Neutrophil (primary cell): ENCODE measurements around the gene CHMP1A.
"Not testable (repeated sequence)": the region's sequence is repeated elsewhere in the genome, so short reads cannot be mapped to it uniquely, and the experiment has no call there.

Source experiments
- H3K27ac ChIP-seq: fragments of 200-600 bp; sonication (generic); 2 replicates; pipeline ENCODE4 v1.5.1; 2016; ENCODE audit warnings: mild to moderate bottlenecking, moderate library complexity
- H3K27me3 ChIP-seq: fragments of 200-600 bp; sonication (generic); 2 replicates; pipeline ENCODE4 v1.6.0; 2016; ENCODE audit warnings: mild to moderate bottlenecking
- H3K36me3 ChIP-seq: fragments of 200-600 bp; sonication (generic); 2 replicates; pipeline ENCODE4 v1.5.1; 2017
- H3K4me1 ChIP-seq, 2 experiments: fragments of 200-600 bp in 1 of 2; sonication (generic) in 1 of 2; 1 replicate in 1 of 2; 2 replicates in 1 of 2; pipeline versions ENCODE4 v1.5.1 to v1.6.1; 2013 to 2016; ENCODE audit warnings: low read depth in 1 of 2, low read length in 1 of 2, mild to moderate bottlenecking in 1 of 2, moderate library complexity in 1 of 2; ENCODE audit not compliant: control insufficient read depth in 1 of 2, insufficient read depth in 1 of 2
- H3K4me3 ChIP-seq, 2 experiments: fragments of 200-600 bp in 1 of 2; sonication (generic) in 1 of 2; 1 replicate in 1 of 2; 2 replicates in 1 of 2; pipeline ENCODE4 v1.5.1; 2013 to 2016; ENCODE audit warnings: low read depth in 1 of 2, low read length in 1 of 2, mild to moderate bottlenecking in 1 of 2, moderate library complexity in 1 of 2
- H3K9me3 ChIP-seq: fragments of 200-600 bp; sonication (generic); 2 replicates; pipeline ENCODE4 v1.5.1; 2016
- CTCF ChIP-seq: fragments of 200-600 bp; sonication (generic); IDR thresholded peaks from 2 replicates; pipeline ENCODE4 v1.5.1; 2016; ENCODE audit warnings: antibody characterized with exemption

Gene CHMP1A

GRCh38 chr16:89693289-89693731 lies 35.8 kb upstream of the CHMP1A start:
- Histone ChIP-seq H3K4me3 (no peak overlapping the region), H3K4me1 (no peaks in the 10 kb centered on the region), H3K27ac (no peak overlapping the region), H3K36me3 (peaks cover 42% of the 10 kb centered on the region), H3K9me3 (no peaks in the 10 kb centered on the region), H3K27me3 (no peaks in the 10 kb centered on the region)
- no peak for TF ChIP-seq CTCF

- no peaks in the 10 kb centered on the region for H3K9me3 ChIP-seq
- H3K27me3 ChIP-seq, result no peaks in the 10 kb centered on the region
- no peak overlapping the region for H3K4me3 ChIP-seq
- TF ChIP-seq CTCF, result no peak
- peaks cover 7 to 8% of the 10 kb centered on the region in 2 experiments for H3K4me1 ChIP-seq
- H3K27ac ChIP-seq, result no peak overlapping the region
- peaks cover 31% of the 10 kb centered on the region for H3K36me3 ChIP-seq
These were observed 34.6 kb upstream of the CHMP1A start for GRCh38 chr16:89691986-89692569.

GRCh38 chr16:89691231-89691985 lies 33.9 kb upstream of the CHMP1A start:
- no peak overlapping the region for H3K4me3 ChIP-seq
- H3K27me3 ChIP-seq, result no peaks in the 10 kb centered on the region
- H3K27ac ChIP-seq, result no peak overlapping the region
- H3K9me3 ChIP-seq, result no peaks in the 10 kb centered on the region
- TF ChIP-seq CTCF, result no peak
- H3K4me1 ChIP-seq, result peaks cover 8 to 10% of the 10 kb centered on the region in 2 experiments
- peaks cover 26% of the 10 kb centered on the region for H3K36me3 ChIP-seq

- Histone ChIP-seq H3K27me3 (no peaks in the 10 kb centered on the region), H3K9me3 (no peaks in the 10 kb centered on the region), H3K36me3 (peaks cover 26% of the 10 kb centered on the region), H3K4me3 (no peak overlapping the region), H3K27ac (no peak overlapping the region), H3K4me1 (peaks cover 12% of the 10 kb centered on the region in 2 experiments)
- TF ChIP-seq CTCF, result no peak
These were observed 32.9 kb upstream of the CHMP1A start for GRCh38 chr16:89690392-89690901.

- not testable (repeated sequence) for H3K27me3 ChIP-seq, H3K4me3 ChIP-seq, H3K27ac ChIP-seq, H3K9me3 ChIP-seq
- H3K4me1 ChIP-seq, result peaks cover 12% of the 10 kb centered on the region in 2 experiments
- H3K36me3 ChIP-seq, result peaks cover 26% of the 10 kb centered on the region
These were observed 32.1 kb upstream of the CHMP1A start for GRCh38 chr16:89689621-89690020.

GRCh38 chr16:89689142-89689541 lies 31.6 kb upstream of the CHMP1A start:
- H3K36me3 ChIP-seq, result peaks cover 22% of the 10 kb centered on the region
- no peak for TF ChIP-seq CTCF

More at GRCh38 chr16:89689142-89689541, 31.6 kb upstream of the CHMP1A start:
- Histone ChIP-seq H3K9me3 (no peaks in the 10 kb centered on the region), H3K27me3 (no peaks in the 10 kb centered on the region), H3K4me3 (no peak overlapping the region), H3K27ac (no peak overlapping the region), H3K4me1 (peaks cover 12% of the 10 kb centered on the region in 2 experiments)
